ENCODE measurements around the gene MTMR11. TPM values are rescaled to one million over a fixed set of nuclear protein-coding genes. Genes with fewer than 3 reads are reported as not detected.

MTMR11 gene
- total RNA-seq, 1 experiment from 2014 or later: 3.9 TPM

GRCh38 chr1:149885339-149886120 is 51.1 kb downstream of the MTMR11 start:
- Histone ChIP-seq H2BK5ac (ENCODE audit: insufficient read length, low read length) (peak overlapping the region; percentile 50), H4K8ac (replicated peaks; ENCODE audit: insufficient read length, low read depth, low read length) (no peak overlapping the region), H3K4me2 (ENCODE audit: insufficient read depth, insufficient read length, low read length) (peak overlapping the region; percentile 100), H2BK20ac (ENCODE audit: low read depth, low read length, poor library complexity, severe bottlenecking) (no peak overlapping the region), H3K9me3 (ENCODE audit: control insufficient read depth, low read depth, low read length) (no peaks in the 10 kb centered on the region), H2BK120ac (ENCODE audit: low read depth, low read length, poor library complexity, severe bottlenecking) (no peak overlapping the region), H3K27me3 (ENCODE audit: insufficient read depth, low read length) (no peaks in the 10 kb centered on the region), H3K9ac (ENCODE audit: extremely low read depth, insufficient read length, low read length) (peak overlapping the region; percentile 95), H3K4ac (ENCODE audit: low read depth, low read length) (no peak overlapping the region; the same call in 1 of the 2 replicates), H3K18ac (ENCODE audit: insufficient read length, low read depth, low read length) (peak overlapping the region; percentile 85), H4K20me1 (ENCODE audit: control insufficient read depth, insufficient read depth, insufficient read length) (no peaks in the 10 kb centered on the region), H3K27ac (ENCODE audit: insufficient read length, low read depth, low read length) (peak overlapping the region; percentile 87), H3K79me2 (ENCODE audit: insufficient read depth, low read length) (no peaks in the 10 kb centered on the region), H3K56ac (ENCODE audit: insufficient read length, low read depth, low read length) (no peak overlapping the region), H4K91ac (ENCODE audit: insufficient read length, low read depth, low read length) (no peak overlapping the region), H4K5ac (ENCODE audit: insufficient read length, low read depth, low read length) (no peak overlapping the region), H3K4me1 (ENCODE audit: insufficient read depth, low read length) (peaks cover 3% of the 10 kb centered on the region; the same call in 1 of the 2 replicates), H2BK12ac (ENCODE audit: insufficient read length, low read depth, low read length) (no peak overlapping the region), H3K23me2 (ENCODE audit: insufficient read length, low read depth, low read length, poor library complexity, severe bottlenecking) (peaks cover 24% of the 10 kb centered on the region), H3T11ph (ENCODE audit: low read length) (no peak overlapping the region), H2BK15ac (ENCODE audit: low read depth, low read length) (no peak overlapping the region), H3K23ac (ENCODE audit: insufficient read length, low read depth, low read length) (no peak overlapping the region), H3K14ac (ENCODE audit: insufficient read depth, low read length) (peak overlapping the region; percentile 9; the same call in 1 of the 2 replicates), H3K79me1 (ENCODE audit: insufficient read depth, low read depth, low read length, poor library complexity, severe bottlenecking) (no peaks in the 10 kb centered on the region), H2AK5ac (ENCODE audit: insufficient read length, low read length) (no peak overlapping the region), H2AFZ (ENCODE audit: low read length) (no peak overlapping the region)
- Mint-ChIP-seq H3K4me3 (no peak overlapping the region), H3K36me3 (ENCODE audit: insufficient read depth in 1 of 3, low read depth in 3 of 3) (no peaks in the 10 kb centered on the region), H3K9me3 (no peaks in the 10 kb centered on the region), H3K4me1 (peaks cover 4 to 7% of the 10 kb centered on the region in 2 experiments; a peak in 3 of 4 replicates), H3K27me3 (ENCODE audit: low read depth) (no peaks in the 10 kb centered on the region), H3K27ac (no peak overlapping the region)
- TF ChIP-seq, protein P1, sequence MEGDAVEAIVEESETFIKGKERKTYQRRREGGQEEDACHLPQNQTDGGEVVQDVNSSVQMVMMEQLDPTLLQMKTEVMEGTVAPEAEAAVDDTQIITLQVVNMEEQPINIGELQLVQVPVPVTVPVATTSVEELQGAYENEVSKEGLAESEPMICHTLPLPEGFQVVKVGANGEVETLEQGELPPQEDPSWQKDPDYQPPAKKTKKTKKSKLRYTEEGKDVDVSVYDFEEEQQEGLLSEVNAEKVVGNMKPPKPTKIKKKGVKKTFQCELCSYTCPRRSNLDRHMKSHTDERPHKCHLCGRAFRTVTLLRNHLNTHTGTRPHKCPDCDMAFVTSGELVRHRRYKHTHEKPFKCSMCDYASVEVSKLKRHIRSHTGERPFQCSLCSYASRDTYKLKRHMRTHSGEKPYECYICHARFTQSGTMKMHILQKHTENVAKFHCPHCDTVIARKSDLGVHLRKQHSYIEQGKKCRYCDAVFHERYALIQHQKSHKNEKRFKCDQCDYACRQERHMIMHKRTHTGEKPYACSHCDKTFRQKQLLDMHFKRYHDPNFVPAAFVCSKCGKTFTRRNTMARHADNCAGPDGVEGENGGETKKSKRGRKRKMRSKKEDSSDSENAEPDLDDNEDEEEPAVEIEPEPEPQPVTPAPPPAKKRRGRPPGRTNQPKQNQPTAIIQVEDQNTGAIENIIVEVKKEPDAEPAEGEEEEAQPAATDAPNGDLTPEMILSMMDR (conservative IDR thresholded peaks at IDR 0.05): no peak
- no CpG with 5 or more reads among the region's 36 CpGs for WGBS (ENCODE audit: extremely low coverage, insufficient read length, low lambda C conversion rate)
- DNase-seq: peak; percentile 79

Data from H9 (cell line).